ENCODE data around the gene HIVEP3. TPM values are rescaled to one million over a fixed set of nuclear protein-coding genes. Genes with fewer than 3 reads are reported as not detected.

HIVEP3 gene
- 10 to 100 TPM; 18.6 to 20.4 TPM for total RNA-seq

- no peak for TF ChIP-seq CTCF (IDR thresholded peaks at IDR 0.05)
- intact Hi-C loops (cut with micrococcal nuclease), result loop anchor here (10.0 kb wide), 1 partner anchor 116 kb away; no protein-coding TSS in a partner anchor
- H3K4me3 Mint-ChIP-seq, result peak within 1 kb of the TSS; percentile 93
- ATAC-seq, result no peak
- H3K9me3 Mint-ChIP-seq, result peaks cover 4% of the 10 kb centered on the region
- no peak for DNase-seq
- H3K4me1 Mint-ChIP-seq (ENCODE audit: low read depth), result peaks cover 64% of the 10 kb centered on the region
- no peaks in the 10 kb centered on the region for H3K36me3 Mint-ChIP-seq (ENCODE audit: low read depth)
- H3K27me3 Mint-ChIP-seq, result no peaks in the 10 kb centered on the region
- H3K27ac Mint-ChIP-seq, result peak within 1 kb of the TSS; percentile 98
- ChIA-PET POLR2A (interaction anchor here (0.5 to 1.9 kb wide), 5 partner anchors 9 to 326 kb away, joined by 3 to 6 read pairs (median 3); no protein-coding TSS in a partner anchor), CTCF (interaction anchor here (0.9 to 1.8 kb wide), 4 partner anchors 27 to 345 kb away, joined by 3 to 6 read pairs (median 4); no protein-coding TSS in a partner anchor)
Observed at GRCh38 chr1:41918450-41919043, at the start of gene HIVEP3. TSS of gene HIVEP3 (minus strand) at chr1:41918922.

GRCh38 chr1:41964400-41964799 is 45.7 kb upstream of the HIVEP3 start:
- Mint-ChIP-seq H3K4me1 (ENCODE audit: low read depth) (peaks cover 3% of the 10 kb centered on the region), H3K27ac (no peak overlapping the region), H3K27me3 (no peaks in the 10 kb centered on the region), H3K36me3 (ENCODE audit: low read depth) (peaks cover 3% of the 10 kb centered on the region), H3K4me3 (no peak overlapping the region), H3K9me3 (peaks cover 10% of the 10 kb centered on the region)
- DNase-seq (no peak), ATAC-seq (no peak)
- intact Hi-C loops (cut with micrococcal nuclease), result no loop called here
- ChIA-PET POLR2A (no interaction called here), CTCF (interaction anchor here (2.3 kb wide), 1 partner anchor 72 kb away, joined by 7 read pairs; no protein-coding TSS in a partner anchor)
- no peak for TF ChIP-seq CTCF (IDR thresholded peaks at IDR 0.05)

DNA sequence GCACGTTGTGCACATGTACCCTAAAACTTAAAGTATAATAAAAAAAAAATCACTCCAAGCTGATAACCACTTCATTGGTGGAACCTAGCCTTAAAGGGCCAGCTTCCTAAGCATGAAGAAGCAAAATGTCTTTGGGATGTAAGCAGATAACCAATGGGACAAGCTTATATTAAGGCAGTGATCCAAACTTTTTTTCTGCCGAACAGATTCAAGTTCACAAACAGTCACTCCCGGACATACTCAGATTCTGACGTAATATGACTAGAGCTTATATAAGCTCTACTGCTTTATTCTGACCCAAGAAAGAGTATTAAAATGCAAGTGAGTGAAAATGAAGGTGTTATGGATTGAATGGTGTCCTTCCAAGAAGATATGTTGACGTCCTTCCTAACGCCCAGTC is 44.9 kb upstream of the HIVEP3 start:
- no peak overlapping the region for H3K27ac Mint-ChIP-seq
- TF ChIP-seq CTCF (IDR thresholded peaks at IDR 0.05), result no peak
- H3K9me3 Mint-ChIP-seq, result peaks cover 7% of the 10 kb centered on the region
- H3K36me3 Mint-ChIP-seq (ENCODE audit: low read depth), result peaks cover 3% of the 10 kb centered on the region
- intact Hi-C loops (cut with micrococcal nuclease), result no loop called here
- no peak for DNase-seq
- ChIA-PET POLR2A (no interaction called here), CTCF (interaction anchor here (0.6 to 2.3 kb wide), 2 partner anchors 23 to 71 kb away, joined by 4 to 7 read pairs; no protein-coding TSS in a partner anchor)
- no peaks in the 10 kb centered on the region for H3K27me3 Mint-ChIP-seq
- no peak overlapping the region for H3K4me3 Mint-ChIP-seq
- ATAC-seq, result no peak
- H3K4me1 Mint-ChIP-seq (ENCODE audit: low read depth), result peaks cover 3% of the 10 kb centered on the region

- TF ChIP-seq CTCF (IDR thresholded peaks at IDR 0.05), result no peak
- CTCF ChIA-PET, result interaction anchor here (1.3 to 2.2 kb wide), 3 partner anchors 16 to 384 kb away, joined by 3 to 6 read pairs (median 5); no protein-coding TSS in a partner anchor
- intact Hi-C loops (cut with micrococcal nuclease), result no loop called here
- H3K27ac Mint-ChIP-seq, result no peak overlapping the region
- POLR2A ChIA-PET, result no interaction called here
- ATAC-seq (no peak), DNase-seq (no peak)
- peaks cover 16% of the 10 kb centered on the region for H3K4me1 Mint-ChIP-seq (ENCODE audit: low read depth)
- H3K36me3 Mint-ChIP-seq (ENCODE audit: low read depth), result no peaks in the 10 kb centered on the region
- H3K27me3 Mint-ChIP-seq, result no peaks in the 10 kb centered on the region
- H3K4me3 Mint-ChIP-seq, result no peak overlapping the region
- peaks cover under 1% of the 10 kb centered on the region for H3K9me3 Mint-ChIP-seq
Observed at GRCh38 chr1:41958015-41958673, 39.4 kb upstream of the HIVEP3 start.

DNA sequence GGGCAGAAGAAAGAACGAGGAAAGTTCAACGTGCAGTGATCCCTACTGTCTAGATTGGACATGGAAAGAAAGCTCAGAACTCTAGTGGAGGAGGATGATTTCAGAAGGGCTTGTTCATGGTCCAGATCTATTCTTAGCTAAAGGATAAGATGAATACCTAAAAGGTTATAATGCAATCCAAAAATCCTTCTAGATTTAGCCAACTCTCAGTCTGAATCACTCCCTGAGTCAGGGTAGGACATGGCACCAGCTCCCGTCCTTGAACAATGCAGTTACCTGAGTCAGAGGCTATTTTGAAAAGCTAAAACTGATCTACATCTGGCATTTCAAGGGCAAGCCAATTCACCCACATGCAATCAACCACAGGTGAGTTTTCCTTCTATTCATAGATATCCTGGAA is 38.8 kb upstream of the HIVEP3 start:
- POLR2A ChIA-PET, result no interaction called here
- peaks cover 16% of the 10 kb centered on the region for H3K4me1 Mint-ChIP-seq (ENCODE audit: low read depth)
- no peaks in the 10 kb centered on the region for H3K27me3 Mint-ChIP-seq
- no peaks in the 10 kb centered on the region for H3K36me3 Mint-ChIP-seq (ENCODE audit: low read depth)
- no peak for TF ChIP-seq CTCF (IDR thresholded peaks at IDR 0.05)
- peaks cover 3% of the 10 kb centered on the region for H3K9me3 Mint-ChIP-seq
- ATAC-seq, result no peak
- intact Hi-C loops (cut with micrococcal nuclease), result no loop called here
- CTCF ChIA-PET, result interaction anchor here (1.3 to 2.2 kb wide), 3 partner anchors 17 to 383 kb away, joined by 3 to 6 read pairs (median 5); no protein-coding TSS in a partner anchor
- H3K4me3 Mint-ChIP-seq, result no peak overlapping the region
- DNase-seq, result no peak
- no peak overlapping the region for H3K27ac Mint-ChIP-seq
